HUDEP-2 (cell line): ENCODE data around the gene CXCL9.
"Not testable (repeated sequence)": the region's sequence is repeated elsewhere in the genome, so short reads cannot be mapped to it uniquely, and the experiment has no call there.

Experiments
- DNase-seq, 76 experiments: peaks; one replicate each; lab custom pipeline; 2025; ENCODE audit not compliant: unreplicated experiment in 76 of 76; lab: John Stamatoyannopoulos, UW

Gene CXCL9

DNA sequence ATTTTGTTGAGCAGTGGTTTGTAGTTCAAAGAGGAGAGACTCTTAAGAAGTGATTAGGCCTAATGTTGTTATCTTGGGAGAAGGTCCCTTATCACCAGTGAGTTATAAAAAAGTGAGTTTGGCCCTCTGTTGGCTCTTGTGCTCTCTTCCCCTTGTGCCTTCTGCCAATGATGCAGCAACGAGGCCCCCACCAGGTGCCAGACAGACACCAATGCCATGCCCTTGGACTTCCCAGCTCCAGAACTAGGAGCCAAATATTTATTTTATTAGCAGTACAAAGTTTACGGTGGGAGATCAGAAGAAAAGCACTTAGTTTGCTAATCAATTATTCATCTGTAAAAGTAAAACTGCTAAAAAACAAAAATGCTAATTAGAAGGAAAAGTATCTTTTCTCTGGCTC is 43.8 kb downstream of the CXCL9 start:
- no peak for DNase-seq

DNA sequence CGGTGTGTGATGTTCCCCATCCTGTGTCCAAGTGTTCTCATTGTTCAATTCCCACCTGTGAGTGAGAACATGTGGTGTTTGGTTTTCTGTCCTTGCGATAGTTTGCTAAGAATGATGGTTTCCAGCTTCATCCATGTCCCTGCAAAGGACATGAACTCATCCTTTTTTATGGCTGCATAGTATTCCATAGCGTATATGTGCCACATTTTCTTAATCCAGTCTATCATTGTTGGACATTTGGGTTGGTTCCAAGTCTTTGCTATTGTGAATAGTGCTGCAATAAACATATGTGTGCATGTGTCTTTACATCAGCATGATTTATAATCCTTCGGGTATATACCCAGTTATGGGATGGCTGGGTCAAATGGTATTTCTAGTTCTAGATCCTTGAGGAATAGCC is 45.2 kb downstream of the CXCL9 start:
- not testable (repeated sequence) for DNase-seq

GRCh38 chr4:75958546-75958945 is 48.8 kb downstream of the CXCL9 start:
- DNase-seq, result not testable (repeated sequence)

DNA sequence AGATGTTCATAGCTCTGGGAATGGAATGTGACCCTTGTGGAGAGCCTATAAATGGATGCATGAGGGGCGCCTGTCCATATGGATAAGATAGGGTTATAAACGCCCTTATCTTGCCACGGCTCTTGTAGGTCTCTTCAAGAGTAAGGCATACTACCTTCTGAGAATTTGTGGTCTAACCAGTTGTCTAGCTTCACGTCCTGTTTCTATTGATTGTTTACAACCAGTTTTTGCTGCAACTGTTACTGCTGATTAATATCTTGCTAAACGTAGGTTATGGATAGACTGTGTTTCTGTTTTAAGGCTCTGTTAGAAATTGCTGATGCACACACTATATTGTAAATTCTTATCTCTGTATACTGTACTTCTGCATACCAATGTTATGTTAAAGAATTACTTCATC is 52.5 kb downstream of the CXCL9 start:
- not testable (repeated sequence) for DNase-seq

DNA sequence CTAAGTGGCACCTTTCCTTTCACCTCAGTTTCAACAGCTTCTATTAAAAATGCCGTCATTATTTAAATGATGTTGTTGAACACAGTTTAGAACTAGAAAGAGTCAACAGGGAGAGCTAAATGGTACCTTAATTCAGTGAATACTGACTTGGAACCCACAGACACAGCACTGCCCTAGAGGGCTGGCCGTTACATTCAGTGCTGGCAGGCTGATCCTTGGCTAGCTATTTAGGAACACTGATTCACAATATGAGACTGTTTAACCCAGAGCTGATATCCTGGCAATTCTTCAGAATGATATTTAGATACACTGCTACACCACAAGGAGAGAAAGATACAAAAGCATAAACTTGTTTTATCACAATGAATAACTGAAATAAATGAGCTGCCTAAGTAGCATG is 53.8 kb downstream of the CXCL9 start:
- DNase-seq, result no peak
